Measurements from ENCODE around the gene PODXL. TPM values are rescaled to one million over a fixed set of nuclear protein-coding genes. Genes with fewer than 3 reads are reported as not detected.
A peak's percentile ranks its signal among the peaks of the same experiment; 100 is the strongest.
"Not testable (repeated sequence)": the region's sequence is repeated elsewhere in the genome, so short reads cannot be mapped to it uniquely, and the experiment has no call there.

Gene PODXL
- total RNA-seq, 1 donor from 2014 or later, result 18.8 TPM

DNA sequence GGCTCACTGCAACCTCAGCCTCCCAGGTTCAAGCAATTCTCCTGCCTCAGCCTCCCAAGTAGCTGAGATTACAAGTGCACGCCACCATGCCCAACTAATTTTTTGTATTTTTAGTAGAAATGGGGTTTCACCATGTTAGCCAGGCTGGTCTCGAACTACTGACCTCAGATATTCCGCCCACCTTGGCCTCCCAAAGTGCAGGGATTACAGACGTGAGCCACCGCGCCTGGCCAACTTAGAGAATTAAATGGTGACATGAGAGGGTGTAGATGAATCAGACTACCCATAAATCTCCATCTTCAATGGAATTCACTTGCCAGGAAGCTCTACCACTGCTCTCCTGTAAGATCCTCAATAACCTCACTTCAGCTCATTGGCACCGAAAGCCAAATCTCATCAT is 41.0 kb downstream of the PODXL start:
- peaks cover 18 to 31% (median 19%) of the 10 kb centered on the region in 3 donors for H3K4me1 ChIP-seq (ENCODE audit: control insufficient read depth in 3 of 3, insufficient read depth in 3 of 3, low read length in 3 of 3)
- not testable (repeated sequence) for H3K9ac ChIP-seq (ENCODE audit: low read depth in 1 of 3, low read length in 3 of 3); H3K36me3 ChIP-seq (ENCODE audit: control insufficient read depth in 3 of 3, insufficient read depth in 3 of 3, low read length in 3 of 3); H3K27ac ChIP-seq (ENCODE audit: low read depth, low read length); H3K9me3 ChIP-seq (ENCODE audit: control insufficient read depth in 3 of 3, low read length in 3 of 3); H3K27me3 ChIP-seq (ENCODE audit: control insufficient read depth in 3 of 3, insufficient read depth in 3 of 3, low read length in 3 of 3); H3K4me3 ChIP-seq (ENCODE audit: low read length in 3 of 3)

DNA sequence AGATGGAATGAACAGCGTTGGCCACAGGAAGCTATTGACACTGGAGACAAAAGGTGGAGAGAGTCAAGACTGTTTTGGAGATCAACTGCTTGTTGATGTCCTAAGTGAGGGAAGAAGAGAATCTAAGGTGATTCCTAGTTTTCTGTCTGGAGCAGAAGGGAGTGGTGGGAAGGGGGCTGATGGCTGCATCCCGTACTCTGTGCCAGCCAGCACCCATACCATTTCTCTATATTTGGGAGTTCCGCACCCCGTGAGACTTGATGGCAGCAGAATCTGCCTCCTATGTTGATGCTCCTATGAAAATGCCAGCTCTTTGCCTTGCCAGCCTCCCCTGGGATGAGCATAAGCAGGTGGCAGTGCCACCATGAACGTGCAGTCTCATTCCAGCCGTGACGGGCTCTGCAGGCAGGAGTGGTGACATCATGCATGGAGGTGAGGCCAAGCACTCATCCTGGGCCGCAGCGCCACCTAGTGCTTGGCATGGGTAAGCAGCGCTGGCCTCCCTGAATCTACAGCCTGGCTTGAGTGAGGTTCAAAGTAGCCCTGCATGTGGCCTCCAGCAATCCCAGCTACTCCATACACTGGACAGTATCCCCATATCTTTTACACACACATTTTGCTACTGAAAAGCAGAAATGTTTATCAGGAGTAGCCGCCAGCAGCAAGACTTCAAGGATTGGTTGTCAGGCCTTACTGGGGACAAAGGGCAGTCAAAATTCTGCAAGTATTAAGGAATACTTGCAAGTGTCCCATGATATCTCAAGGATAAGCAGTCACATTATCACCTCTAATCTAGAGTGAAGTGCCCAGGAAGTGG is 43.0 kb downstream of the PODXL start:
- Histone ChIP-seq H3K9me3 (ENCODE audit: control insufficient read depth in 3 of 3, low read length in 3 of 3) (no peaks in the 10 kb centered on the region), H3K4me3 (ENCODE audit: low read length in 3 of 3) (peak overlapping the region in 1 of 3 donors; percentile 37), H3K4me1 (ENCODE audit: control insufficient read depth in 3 of 3, insufficient read depth in 3 of 3, low read length in 3 of 3) (peaks cover 18 to 32% (median 19%) of the 10 kb centered on the region in 3 donors), H3K36me3 (ENCODE audit: control insufficient read depth in 3 of 3, insufficient read depth in 3 of 3, low read length in 3 of 3) (peaks cover 0 to 12% (median 5%) of the 10 kb centered on the region in 3 donors), H3K27ac (ENCODE audit: low read depth, low read length) (peak overlapping the region; percentile 26), H3K27me3 (ENCODE audit: control insufficient read depth in 3 of 3, insufficient read depth in 3 of 3, low read length in 3 of 3) (no peaks in the 10 kb centered on the region), H3K9ac (ENCODE audit: low read depth in 1 of 3, low read length in 3 of 3) (no peak overlapping the region)

DNA sequence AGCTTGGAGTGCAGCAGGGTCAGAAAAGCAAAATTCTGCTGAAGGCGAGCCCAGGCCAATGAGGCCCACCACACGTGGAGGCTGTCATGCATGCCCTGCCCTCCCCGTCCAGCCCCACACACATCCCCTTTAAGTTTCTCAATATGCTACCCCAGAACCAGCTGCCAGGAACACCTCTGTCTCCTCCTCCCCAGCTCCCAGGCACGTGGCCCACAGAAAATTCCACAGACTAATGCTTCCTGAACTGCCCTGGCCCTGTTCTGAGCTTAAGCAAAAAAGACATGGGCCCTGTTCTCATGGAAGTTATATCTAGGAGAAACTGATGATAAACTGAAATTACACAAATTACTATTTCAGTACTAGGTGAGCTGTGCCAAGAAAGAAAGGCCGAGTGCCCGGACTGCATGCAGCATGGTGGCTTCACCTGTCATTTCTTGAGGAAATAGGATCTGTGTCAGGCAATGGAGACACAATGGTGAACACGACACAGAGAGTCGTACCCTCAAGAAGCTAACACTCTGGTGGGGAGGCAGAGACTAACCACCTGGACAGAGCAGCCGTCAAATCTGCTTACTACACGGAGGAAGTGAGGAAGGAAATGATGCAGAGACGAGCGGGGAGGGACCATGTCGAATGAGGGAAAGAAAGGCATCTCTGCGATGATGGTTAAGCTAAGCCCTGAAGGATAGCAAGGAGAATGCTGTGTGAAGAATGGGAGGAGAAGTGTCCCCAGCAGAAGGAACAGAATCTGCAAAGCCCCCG is 44.5 kb downstream of the PODXL start:
- H3K4me1 ChIP-seq (ENCODE audit: control insufficient read depth in 3 of 3, insufficient read depth in 3 of 3, low read length in 3 of 3), result peaks cover 26 to 38% (median 27%) of the 10 kb centered on the region in 3 donors
- H3K9ac ChIP-seq (ENCODE audit: low read depth in 1 of 3, low read length in 3 of 3), result no peak overlapping the region
- H3K27ac ChIP-seq (ENCODE audit: low read depth, low read length), result peak overlapping the region; percentile 29
- H3K4me3 ChIP-seq (ENCODE audit: low read length in 3 of 3), result no peak overlapping the region
- H3K27me3 ChIP-seq (ENCODE audit: control insufficient read depth in 3 of 3, insufficient read depth in 3 of 3, low read length in 3 of 3), result no peaks in the 10 kb centered on the region
- H3K9me3 ChIP-seq (ENCODE audit: control insufficient read depth in 3 of 3, low read length in 3 of 3), result no peaks in the 10 kb centered on the region
- peaks cover 0 to 12% (median 5%) of the 10 kb centered on the region in 3 donors for H3K36me3 ChIP-seq (ENCODE audit: control insufficient read depth in 3 of 3, insufficient read depth in 3 of 3, low read length in 3 of 3)

DNA sequence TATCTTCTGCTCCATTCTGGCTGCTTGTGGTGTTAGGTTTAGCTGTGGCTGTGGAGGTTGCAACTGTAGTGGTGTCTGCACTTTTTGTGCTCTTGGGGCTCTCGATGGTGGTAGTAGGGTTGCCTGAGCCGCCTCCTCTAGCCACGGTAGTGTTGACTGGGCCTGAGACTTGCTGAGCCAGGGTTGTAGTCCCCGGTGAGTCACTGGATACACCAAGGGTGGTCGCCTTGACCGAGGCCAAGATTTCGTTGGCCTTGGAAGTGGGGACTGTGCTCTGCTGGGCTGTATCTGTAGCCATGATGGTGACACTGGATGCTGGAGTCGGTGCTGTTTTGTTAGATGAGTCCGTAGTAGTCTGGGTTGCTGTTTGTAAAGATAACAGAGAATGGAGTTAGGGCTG is 45.4 kb downstream of the PODXL start:
- H3K27me3 ChIP-seq (ENCODE audit: control insufficient read depth in 3 of 3, insufficient read depth in 3 of 3, low read length in 3 of 3), result no peaks in the 10 kb centered on the region
- H3K4me1 ChIP-seq (ENCODE audit: control insufficient read depth in 3 of 3, insufficient read depth in 3 of 3, low read length in 3 of 3), result peaks cover 26 to 38% (median 27%) of the 10 kb centered on the region in 3 donors
- no peak overlapping the region for H3K27ac ChIP-seq (ENCODE audit: low read depth, low read length)
- H3K4me3 ChIP-seq (ENCODE audit: low read length in 3 of 3), result no peak overlapping the region
- peaks cover 0 to 12% (median 5%) of the 10 kb centered on the region in 3 donors for H3K36me3 ChIP-seq (ENCODE audit: control insufficient read depth in 3 of 3, insufficient read depth in 3 of 3, low read length in 3 of 3)
- H3K9me3 ChIP-seq (ENCODE audit: control insufficient read depth in 3 of 3, low read length in 3 of 3), result no peaks in the 10 kb centered on the region
- no peak overlapping the region for H3K9ac ChIP-seq (ENCODE audit: low read depth in 1 of 3, low read length in 3 of 3)

DNA sequence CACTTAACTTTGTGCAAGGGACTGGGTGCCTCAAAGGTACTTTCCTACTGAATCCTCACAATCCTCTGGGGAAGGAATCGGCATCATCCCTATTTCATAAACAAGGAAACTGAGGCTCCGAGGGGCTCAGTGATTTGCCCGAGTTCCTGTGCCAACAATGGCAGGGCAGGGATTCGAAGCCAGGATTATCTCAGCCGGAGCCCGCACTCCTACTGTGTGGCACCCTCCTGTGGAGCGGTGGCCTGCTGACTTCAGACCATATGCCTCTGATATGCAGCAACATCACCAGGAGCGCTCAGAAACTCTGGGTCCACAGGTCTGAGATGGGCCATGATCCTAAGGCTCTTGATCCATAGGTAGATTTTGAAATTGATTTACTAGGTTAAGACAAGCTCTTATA is 46.6 kb downstream of the PODXL start:
- Histone ChIP-seq H3K4me3 (ENCODE audit: low read length in 3 of 3) (no peak overlapping the region), H3K36me3 (ENCODE audit: control insufficient read depth in 3 of 3, insufficient read depth in 3 of 3, low read length in 3 of 3) (peaks cover 0 to 12% (median 5%) of the 10 kb centered on the region in 3 donors), H3K27me3 (ENCODE audit: control insufficient read depth in 3 of 3, insufficient read depth in 3 of 3, low read length in 3 of 3) (no peaks in the 10 kb centered on the region), H3K4me1 (ENCODE audit: control insufficient read depth in 3 of 3, insufficient read depth in 3 of 3, low read length in 3 of 3) (peaks cover 26 to 38% (median 27%) of the 10 kb centered on the region in 3 donors), H3K27ac (ENCODE audit: low read depth, low read length) (no peak overlapping the region), H3K9me3 (ENCODE audit: control insufficient read depth in 3 of 3, low read length in 3 of 3) (no peaks in the 10 kb centered on the region), H3K9ac (ENCODE audit: low read depth in 1 of 3, low read length in 3 of 3) (no peak overlapping the region)

DNA sequence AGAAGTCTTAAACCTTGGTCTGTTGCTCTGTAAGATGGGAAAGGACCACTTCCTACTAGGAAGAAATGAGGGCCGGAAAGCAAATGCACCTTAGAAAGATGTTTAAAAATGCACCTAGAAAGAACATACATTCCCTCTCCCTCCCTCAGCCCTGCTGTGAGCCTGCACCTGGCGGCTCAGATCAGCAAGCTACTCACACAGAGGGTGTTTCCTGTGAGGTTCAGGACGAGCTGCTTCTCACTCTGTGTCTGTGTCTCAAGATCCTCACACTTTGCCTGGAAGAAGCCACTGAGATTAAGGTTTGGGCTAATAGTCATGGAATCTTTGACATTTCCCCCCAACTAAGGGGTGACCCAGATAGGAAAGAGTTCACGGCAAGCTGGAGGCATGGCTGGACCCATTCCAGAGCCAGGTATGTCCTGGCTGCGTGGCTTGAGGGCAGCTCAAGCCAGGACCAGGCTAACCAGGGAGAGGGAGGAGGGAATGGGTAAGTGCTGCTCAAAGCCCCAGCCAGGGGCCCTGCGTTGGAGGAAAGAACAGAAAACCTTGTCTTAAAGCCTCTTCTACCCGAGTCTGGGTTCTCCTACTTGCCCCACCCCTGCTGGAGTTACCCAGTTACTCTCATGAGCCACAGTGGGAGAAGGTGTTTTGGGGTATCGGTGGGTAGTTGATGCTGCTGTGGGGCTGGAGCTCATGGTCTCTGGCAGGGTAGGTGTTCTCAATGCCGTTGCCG is 47.5 kb downstream of the PODXL start:
- no peak overlapping the region for H3K27ac ChIP-seq (ENCODE audit: low read depth, low read length)
- H3K36me3 ChIP-seq (ENCODE audit: control insufficient read depth in 3 of 3, insufficient read depth in 3 of 3, low read length in 3 of 3), result peaks cover 0 to 12% (median 5%) of the 10 kb centered on the region in 3 donors
- peaks cover 27 to 42% (median 27%) of the 10 kb centered on the region in 3 donors for H3K4me1 ChIP-seq (ENCODE audit: control insufficient read depth in 3 of 3, insufficient read depth in 3 of 3, low read length in 3 of 3)
- H3K4me3 ChIP-seq (ENCODE audit: low read length in 3 of 3), result no peak overlapping the region
- H3K27me3 ChIP-seq (ENCODE audit: control insufficient read depth in 3 of 3, insufficient read depth in 3 of 3, low read length in 3 of 3), result no peaks in the 10 kb centered on the region
- H3K9me3 ChIP-seq (ENCODE audit: control insufficient read depth in 3 of 3, low read length in 3 of 3), result no peaks in the 10 kb centered on the region
- no peak overlapping the region for H3K9ac ChIP-seq (ENCODE audit: low read depth in 1 of 3, low read length in 3 of 3)

DNA sequence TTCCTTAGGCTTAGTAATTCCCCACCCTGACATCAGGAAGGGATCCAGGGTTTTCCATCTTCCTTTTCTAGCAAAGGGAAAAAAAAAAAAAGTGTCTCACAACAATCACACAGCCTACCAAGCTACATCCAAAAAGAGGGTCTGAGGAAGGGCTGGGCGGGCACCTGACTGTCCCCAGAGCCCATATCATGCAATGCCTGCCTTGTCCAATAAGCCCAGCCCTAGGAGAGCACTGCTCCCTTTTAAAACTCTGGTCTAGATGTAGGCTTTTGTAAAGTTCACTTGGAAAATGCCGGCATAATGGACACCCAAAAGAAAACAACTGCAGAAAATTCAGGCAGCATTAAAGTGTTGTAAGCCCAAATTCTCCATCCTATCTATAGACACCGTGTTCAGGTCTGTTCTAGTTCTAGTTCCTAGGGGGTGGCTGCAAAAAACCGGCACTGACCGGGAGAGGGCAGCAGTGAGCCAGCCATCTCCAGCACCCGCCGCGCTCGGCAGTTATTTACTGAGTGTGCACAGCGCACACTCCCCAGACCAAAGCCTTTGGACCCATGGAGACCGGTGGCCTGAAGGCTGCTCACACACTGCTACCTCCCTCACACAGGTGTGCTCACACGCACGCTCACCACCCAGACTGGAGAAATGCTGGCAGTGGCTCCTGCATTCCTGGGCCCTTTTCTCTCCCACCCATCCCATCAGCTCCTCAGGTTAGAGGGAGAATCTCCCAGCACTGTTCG is 48.7 kb downstream of the PODXL start:
- Histone ChIP-seq H3K4me3 (ENCODE audit: low read length in 3 of 3) (peak overlapping the region; percentile 43 to 57 (median 54)), H3K9ac (ENCODE audit: low read depth in 1 of 3, low read length in 3 of 3) (peak overlapping the region in 1 of 3 donors; percentile 28), H3K4me1 (ENCODE audit: control insufficient read depth in 3 of 3, insufficient read depth in 3 of 3, low read length in 3 of 3) (peaks cover 28 to 44% (median 29%) of the 10 kb centered on the region in 3 donors), H3K9me3 (ENCODE audit: control insufficient read depth in 3 of 3, low read length in 3 of 3) (no peaks in the 10 kb centered on the region), H3K36me3 (ENCODE audit: control insufficient read depth in 3 of 3, insufficient read depth in 3 of 3, low read length in 3 of 3) (peaks cover 0 to 12% (median 5%) of the 10 kb centered on the region in 3 donors), H3K27me3 (ENCODE audit: control insufficient read depth in 3 of 3, insufficient read depth in 3 of 3, low read length in 3 of 3) (no peaks in the 10 kb centered on the region), H3K27ac (ENCODE audit: low read depth, low read length) (no peak overlapping the region)

DNA sequence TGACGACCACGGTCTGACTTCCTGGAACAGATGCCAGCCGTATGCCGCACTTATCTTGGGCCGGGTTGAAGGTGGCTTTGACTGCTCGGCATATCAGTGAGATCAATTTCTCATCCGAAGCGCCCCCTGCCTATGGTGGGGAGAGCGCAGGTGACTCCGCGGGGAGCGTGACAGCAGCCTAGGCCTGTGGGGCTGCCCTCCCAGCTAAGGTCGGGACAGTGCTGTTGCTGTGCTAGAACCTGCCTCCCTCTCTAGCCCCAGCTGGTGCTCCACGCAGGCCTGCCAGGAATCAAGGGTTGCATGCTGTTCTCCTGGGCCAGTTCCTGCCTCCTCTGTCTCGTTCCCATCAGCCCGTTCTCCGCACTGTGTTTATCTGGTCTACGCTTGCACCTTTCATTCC is 49.8 kb downstream of the PODXL start:
- H3K9me3 ChIP-seq (ENCODE audit: control insufficient read depth in 3 of 3, low read length in 3 of 3), result no peaks in the 10 kb centered on the region
- no peak overlapping the region for H3K4me3 ChIP-seq (ENCODE audit: low read length in 3 of 3)
- no peak overlapping the region for H3K9ac ChIP-seq (ENCODE audit: low read depth in 1 of 3, low read length in 3 of 3)
- H3K4me1 ChIP-seq (ENCODE audit: control insufficient read depth in 3 of 3, insufficient read depth in 3 of 3, low read length in 3 of 3), result peaks cover 27 to 43% (median 30%) of the 10 kb centered on the region in 3 donors
- H3K27me3 ChIP-seq (ENCODE audit: control insufficient read depth in 3 of 3, insufficient read depth in 3 of 3, low read length in 3 of 3), result no peaks in the 10 kb centered on the region
- no peak overlapping the region for H3K27ac ChIP-seq (ENCODE audit: low read depth, low read length)
- H3K36me3 ChIP-seq (ENCODE audit: control insufficient read depth in 3 of 3, insufficient read depth in 3 of 3, low read length in 3 of 3), result peaks cover 0 to 12% (median 5%) of the 10 kb centered on the region in 3 donors

Measured in skeletal muscle tissue (tissue), 4 donors.